T-helper 2 cell treated with Interferon-gamma antibody and Interleukin-4, amounts not matched to agents 100 ng/mL and 5 ng/mL, for 36 hours (primary cell): Measurements from ENCODE around the gene SSC4D. TPM values are rescaled to one million over a fixed set of nuclear protein-coding genes. Genes with fewer than 3 reads are reported as not detected.
"Not testable (repeated sequence)": the region's sequence is repeated elsewhere in the genome, so short reads cannot be mapped to it uniquely, and the experiment has no call there.

Experiments used
- intact Hi-C: fragments of 100-400 bp; cut with micrococcal nuclease; formaldehyde crosslinking; loops from one replicate; pipeline ENCODE4 v1.15.1; 2023
- total RNA-seq: library from RNA; stranded (reverse); gene quantifications from 2 replicates; pipeline ENCODE4 v1.2.3, GENCODE V29; 2022

Gene SSC4D
- 0.48 and 0.50 TPM in 2 replicates for total RNA-seq

- intact Hi-C loops: no loop called here
These were observed at the start of gene SSC4D for GRCh38 chr7:76409537-76409936. Gene SSC4D, minus strand, starts transcription at chr7:76409697. Its CDS starts 5,258 bp downstream, at chr7:76404439.

- intact Hi-C loops: not testable (repeated sequence)
These were observed 49.0 kb upstream of the SSC4D start for GRCh38 chr7:76458504-76458903.

GRCh38 chr7:76457017-76457416 lies 47.5 kb upstream of the SSC4D start:
- intact Hi-C loops: not testable (repeated sequence)

GRCh38 chr7:76445577-76446008 lies 36.1 kb upstream of the SSC4D start:
- intact Hi-C loops: loop anchor here (10.0 kb wide), 1 partner anchor 159 kb away; no protein-coding TSS in a partner anchor

- intact Hi-C loops: loop anchor here (10.0 kb wide), 1 partner anchor 161 kb away; no protein-coding TSS in a partner anchor
These were observed 34.3 kb upstream of the SSC4D start for GRCh38 chr7:76443846-76444245.

- intact Hi-C loops: loop anchor here (10.0 kb wide), 1 partner anchor 162 kb away; no protein-coding TSS in a partner anchor
These were observed 33.4 kb upstream of the SSC4D start for GRCh38 chr7:76442664-76443446.

- intact Hi-C loops: loop anchor here (10.0 kb wide), 1 partner anchor 163 kb away; no protein-coding TSS in a partner anchor
These were observed 32.3 kb upstream of the SSC4D start for GRCh38 chr7:76441792-76442191.

GRCh38 chr7:76440404-76440803 lies 30.9 kb upstream of the SSC4D start:
- intact Hi-C loops: loop anchor here (10.0 kb wide), 1 partner anchor 164 kb away; no protein-coding TSS in a partner anchor

GRCh38 chr7:76439120-76439888 lies 29.8 kb upstream of the SSC4D start:
- intact Hi-C loops: not testable (repeated sequence)

GRCh38 chr7:76437873-76438272 lies 28.4 kb upstream of the SSC4D start:
- intact Hi-C loops: not testable (repeated sequence)

- intact Hi-C loops: no loop called here
These were observed 21.3 kb upstream of the SSC4D start for GRCh38 chr7:76430836-76431235.

- intact Hi-C loops: no loop called here
These were observed 20.7 kb upstream of the SSC4D start for GRCh38 chr7:76430211-76430610.

- intact Hi-C loops: no loop called here
These were observed 19.6 kb upstream of the SSC4D start for GRCh38 chr7:76428868-76429805.

GRCh38 chr7:76428149-76428823 lies 18.8 kb upstream of the SSC4D start:
- intact Hi-C loops: no loop called here

GRCh38 chr7:76427635-76428034 lies 18.1 kb upstream of the SSC4D start:
- intact Hi-C loops: no loop called here

GRCh38 chr7:76426246-76426645 lies 16.7 kb upstream of the SSC4D start:
- intact Hi-C loops: no loop called here

- intact Hi-C loops: not testable (repeated sequence)
These were observed 16.1 kb upstream of the SSC4D start for GRCh38 chr7:76425558-76425957.

- intact Hi-C loops: no loop called here
These were observed 15.7 kb upstream of the SSC4D start for GRCh38 chr7:76425156-76425555.

GRCh38 chr7:76424413-76425111 lies 15.1 kb upstream of the SSC4D start, which contains the start of gene ZP3:
Gene ZP3, plus strand, starts transcription at chr7:76424950. Its CDS starts 15 bp downstream, at chr7:76424965.
- intact Hi-C loops: no loop called here
